Kasumi-1 (cell line): Measurements from ENCODE around the gene STXBP3.
A peak's percentile ranks its signal among the peaks of the same experiment; 100 is the strongest.

Experiments used
- DNase-seq, 2 experiments: peaks; one replicate each; lab custom pipeline; 2025; lab: John Stamatoyannopoulos, UW

Gene STXBP3

GRCh38 chr1:108842525-108843181 lies 96.2 kb downstream of the STXBP3 start:
- no peak for DNase-seq

GRCh38 chr1:108843390-108844137 lies 97.1 kb downstream of the STXBP3 start:
- DNase-seq = no peak

DNA sequence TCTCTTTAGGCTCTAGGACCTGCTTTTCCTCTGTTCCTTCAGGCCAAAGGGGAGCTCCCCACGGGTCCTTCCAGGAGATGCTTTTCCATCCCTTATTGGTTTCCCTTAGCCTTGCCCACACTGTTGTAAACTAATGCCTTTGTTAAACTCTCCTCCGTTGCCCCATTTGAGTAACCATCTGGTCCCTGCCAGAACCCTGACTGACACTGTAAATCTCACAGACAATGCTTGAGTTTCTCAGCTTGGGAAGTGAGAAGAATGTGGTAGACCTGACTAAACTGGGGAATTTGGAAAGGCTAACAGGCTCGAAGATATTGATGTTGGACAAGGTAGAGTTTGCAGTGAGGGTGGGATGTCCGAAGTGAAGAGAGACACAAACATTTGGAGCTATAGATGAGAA lies 99.0 kb downstream of the STXBP3 start:
- no peak for DNase-seq

- no peak for DNase-seq
These were observed 99.5 kb downstream of the STXBP3 start for GRCh38 chr1:108845991-108846390.

GRCh38 chr1:108847494-108847893 lies 101.0 kb downstream of the STXBP3 start:
- DNase-seq = no peak

- DNase-seq = peak; percentile 34 to 45
These were observed 102.3 kb downstream of the STXBP3 start for GRCh38 chr1:108848806-108849205.

DNA sequence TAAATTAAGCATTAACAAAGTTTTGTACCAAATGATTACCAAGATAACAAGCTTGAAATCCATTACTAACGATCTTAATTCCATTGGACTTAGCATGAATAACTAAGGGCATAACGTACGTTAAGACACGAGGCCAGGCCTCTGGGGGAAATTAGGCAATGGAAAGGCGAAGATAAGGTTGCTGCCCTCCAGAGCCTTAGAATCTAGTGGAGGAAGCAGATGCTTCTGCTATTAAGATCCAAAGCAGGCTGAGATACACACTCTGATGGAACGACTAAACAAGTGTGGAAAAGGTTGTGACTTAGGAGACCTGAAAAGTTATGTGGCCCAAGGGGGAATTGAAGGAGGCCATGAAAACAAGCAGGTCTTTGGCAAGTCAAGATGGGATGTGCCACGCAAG lies 104.5 kb downstream of the STXBP3 start:
- DNase-seq = no peak

GRCh38 chr1:108851567-108851966 lies 105.1 kb downstream of the STXBP3 start:
- DNase-seq = no peak

GRCh38 chr1:108852221-108852975 lies 105.9 kb downstream of the STXBP3 start:
- peak; percentile 64 to 68 for DNase-seq

DNA sequence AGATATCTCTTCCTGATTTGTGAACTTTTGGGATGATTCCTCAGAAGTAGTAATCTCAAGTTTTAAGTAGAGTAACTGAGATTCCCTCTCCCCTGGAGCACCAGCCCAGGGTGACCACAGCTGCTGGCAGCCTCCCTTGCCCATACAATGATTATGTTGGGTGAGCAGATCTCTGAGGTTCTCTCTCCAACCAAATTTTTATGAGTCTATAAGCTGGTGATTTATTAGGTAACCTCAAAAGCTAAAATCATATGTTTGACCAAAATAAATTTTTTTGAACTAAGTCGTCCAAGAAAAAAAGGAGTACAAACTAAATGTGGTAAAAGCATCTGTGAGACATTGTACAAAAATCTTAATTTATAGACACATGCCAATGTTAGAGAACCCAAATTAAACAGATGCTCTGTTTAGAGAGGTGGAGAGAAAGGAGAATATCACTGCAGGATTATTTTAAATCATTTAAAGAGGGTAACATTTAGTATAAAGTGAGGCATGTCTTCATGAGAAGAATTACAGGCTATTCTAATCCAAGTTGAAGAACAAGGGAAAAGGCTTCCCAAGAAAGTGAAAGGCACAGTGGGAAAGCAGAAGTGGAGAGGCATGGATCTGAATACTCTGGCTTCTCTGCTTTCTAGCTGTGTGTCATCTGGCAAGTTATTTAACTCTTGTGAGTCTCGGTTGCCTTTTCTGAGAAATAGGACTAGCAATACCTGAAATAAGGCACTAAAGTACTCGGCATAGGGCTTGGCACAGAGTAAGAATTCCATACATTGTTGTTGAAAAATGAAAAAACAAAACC lies 107.9 kb downstream of the STXBP3 start:
- no peak for DNase-seq

- no peak for DNase-seq
These were observed 110.5 kb downstream of the STXBP3 start, which contains the start of gene AKNAD1 for GRCh38 chr1:108856994-108857393. Gene AKNAD1 (minus strand): TSS chr1:108857094. CDS start chr1:108852664, 4,430 bp downstream.

DNA sequence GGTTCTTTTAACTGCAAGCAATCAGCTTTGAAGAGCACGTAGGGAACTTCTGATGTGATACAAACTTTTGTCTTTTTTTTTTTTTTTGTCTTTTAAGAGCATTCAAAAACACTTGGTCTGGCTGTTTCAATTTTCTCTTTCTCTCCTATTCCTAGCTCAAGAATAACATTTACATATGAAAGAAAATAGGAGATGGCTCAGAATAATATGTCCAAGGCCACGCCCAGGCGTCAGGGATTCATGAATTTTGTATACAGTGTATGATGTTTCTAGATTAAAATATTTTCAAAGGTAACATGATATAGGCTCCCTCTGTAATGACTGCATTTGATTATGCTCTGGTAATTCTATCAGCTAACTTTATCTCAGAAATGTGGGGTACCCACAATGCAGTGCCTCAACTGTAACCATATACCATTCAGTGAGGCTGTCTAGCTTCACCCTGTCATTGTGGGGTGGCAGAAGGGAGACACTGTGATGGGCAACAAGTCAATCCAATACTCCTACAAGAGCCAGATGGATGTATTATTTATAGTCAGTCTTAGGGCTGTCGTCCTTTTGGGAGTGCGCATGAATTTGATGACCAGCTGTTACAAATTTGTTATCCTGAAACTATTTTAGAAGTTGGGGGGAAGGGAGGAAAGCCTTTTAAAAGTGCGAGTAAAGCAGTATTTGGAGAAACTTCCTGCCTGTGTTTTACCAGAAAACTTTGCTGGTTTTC lies 111.9 kb downstream of the STXBP3 start:
- no peak for DNase-seq
